GM18868 (cell line): Measurements from ENCODE around the gene ZNF554.

Experiments
- ATAC-seq: cut with Tn5 transposase; IDR thresholded peaks from one replicate; pipeline ENCODE4 v1.9.1; 2021; ENCODE audit warnings: mild to moderate bottlenecking, moderate library complexity; ENCODE audit not compliant: unreplicated experiment

ZNF554 gene

GRCh38 chr19:2819540-2820111, at the start of gene ZNF554:
ZNF554 (plus strand) TSS chr19:2819868; CDS start chr19:2820072, 204 bp downstream.
- ATAC-seq = peak; percentile 81

GRCh38 chr19:2770055-2771013, 49.3 kb upstream of the ZNF554 start:
- no peak for ATAC-seq

- no peak for ATAC-seq
Observed at GRCh38 chr19:2771786-2772674, 47.6 kb upstream of the ZNF554 start.

- ATAC-seq = no peak
Observed at GRCh38 chr19:2774083-2774679, 45.5 kb upstream of the ZNF554 start.

GRCh38 chr19:2774953-2775555, 44.6 kb upstream of the ZNF554 start:
- ATAC-seq = no peak

- ATAC-seq = no peak
Observed at GRCh38 chr19:2775556-2776430, 43.9 kb upstream of the ZNF554 start.

- ATAC-seq = no peak
Observed at GRCh38 chr19:2777952-2778683, 41.5 kb upstream of the ZNF554 start.

GRCh38 chr19:2779121-2779740, 40.4 kb upstream of the ZNF554 start:
- ATAC-seq = no peak

GRCh38 chr19:2780284-2780683, 39.4 kb upstream of the ZNF554 start:
- no peak for ATAC-seq

- no peak for ATAC-seq
Observed at GRCh38 chr19:2782329-2782935, 37.2 kb upstream of the ZNF554 start.

GRCh38 chr19:2782936-2783780, 36.5 kb upstream of the ZNF554 start, which contains the start of gene SGTA:
SGTA (minus strand) TSS chr19:2783273; CDS start chr19:2769068, 14,205 bp downstream.
- peak; percentile 69 for ATAC-seq

- no peak for ATAC-seq
Observed at GRCh38 chr19:2783781-2784145, 35.9 kb upstream of the ZNF554 start.

GRCh38 chr19:2785244-2785997, 34.2 kb upstream of the ZNF554 start, which contains the start of gene THOP1:
THOP1 (plus strand) TSS chr19:2785503; CDS start chr19:2785663, 160 bp downstream.
- peak; percentile 65 for ATAC-seq

GRCh38 chr19:2787115-2787514, 32.6 kb upstream of the ZNF554 start:
- ATAC-seq = no peak

- no peak for ATAC-seq
Observed at GRCh38 chr19:2788237-2788636, 31.4 kb upstream of the ZNF554 start.

- ATAC-seq = no peak
Observed at GRCh38 chr19:2790194-2790556, 29.5 kb upstream of the ZNF554 start.
